ENCODE measurements around the gene PHYH.
"Not testable (repeated sequence)": the region's sequence is repeated elsewhere in the genome, so short reads cannot be mapped to it uniquely, and the experiment has no call there.

PHYH gene

GRCh38 chr10:13319166-13319565, 19.3 kb upstream of the PHYH start:
- no peak for DNase-seq

DNA sequence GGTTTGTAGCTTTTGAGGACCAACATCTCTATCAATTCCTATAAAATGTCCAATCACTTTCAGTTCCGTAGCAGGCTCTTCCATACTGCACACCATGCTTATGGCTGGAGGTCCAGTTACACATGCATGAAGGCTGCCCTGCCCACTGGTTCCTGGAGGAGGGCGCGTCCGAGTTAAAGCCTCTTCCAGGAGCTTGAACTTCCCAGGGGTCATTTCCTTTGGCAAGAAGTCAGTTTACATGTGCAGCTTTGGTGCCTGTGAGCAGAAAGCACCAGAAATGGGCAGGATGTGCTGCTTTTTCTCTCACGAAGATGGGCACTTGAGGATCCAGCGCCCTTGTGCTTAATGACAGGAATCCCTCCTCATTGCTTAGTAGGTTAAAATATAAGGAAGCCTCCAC, 17.6 kb upstream of the PHYH start:
- no peak for DNase-seq

GRCh38 chr10:13316635-13317311, 16.9 kb upstream of the PHYH start:
- DNase-seq = no peak

- DNase-seq = no peak
Observed at GRCh38 chr10:13315361-13315760, 15.5 kb upstream of the PHYH start.

DNA sequence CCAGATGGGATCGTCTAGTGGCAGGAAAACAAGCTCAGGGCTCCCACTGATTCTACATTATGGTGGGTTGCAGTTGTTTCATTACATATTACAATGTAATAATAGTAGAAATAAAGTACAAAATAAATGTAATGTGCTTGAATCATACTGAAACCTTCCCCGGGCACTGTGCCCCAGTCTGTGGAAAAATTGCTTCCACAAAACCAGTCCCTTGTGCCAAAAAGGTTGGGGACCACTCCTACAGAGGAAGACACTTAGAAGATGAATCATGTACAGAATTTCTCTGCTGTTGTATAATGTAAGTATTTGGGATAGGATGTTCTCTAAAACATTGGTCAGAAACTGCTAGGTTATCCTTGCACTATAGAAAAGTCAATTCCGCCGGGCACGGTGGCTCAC, 11.3 kb upstream of the PHYH start:
- no peak for DNase-seq

- DNase-seq = no peak
Observed at GRCh38 chr10:13310518-13311176, 10.8 kb upstream of the PHYH start.

DNA sequence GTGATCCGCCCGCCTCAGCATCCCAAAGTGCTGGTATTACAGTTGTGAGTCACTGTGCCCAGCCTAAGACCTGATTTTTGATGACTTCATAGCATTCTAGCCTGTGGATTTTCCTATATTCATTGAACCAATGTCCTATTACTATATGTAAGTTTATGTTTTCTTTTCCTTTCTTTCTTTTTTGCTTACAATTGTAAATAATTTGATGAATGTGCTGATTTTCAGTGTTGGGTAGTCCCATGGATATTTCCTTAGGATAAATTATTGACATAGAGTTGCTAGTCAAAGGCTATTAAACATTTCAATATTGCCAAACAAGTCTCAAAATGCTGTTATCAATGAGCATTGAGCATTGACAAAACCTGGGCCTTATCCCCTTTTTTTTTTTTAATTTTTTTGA, 9.9 kb upstream of the PHYH start:
- no peak for DNase-seq

GRCh38 chr10:13308096-13308495, 8.2 kb upstream of the PHYH start:
- no peak for DNase-seq

GRCh38 chr10:13306103-13306502, 6.2 kb upstream of the PHYH start:
- DNase-seq = no peak

DNA sequence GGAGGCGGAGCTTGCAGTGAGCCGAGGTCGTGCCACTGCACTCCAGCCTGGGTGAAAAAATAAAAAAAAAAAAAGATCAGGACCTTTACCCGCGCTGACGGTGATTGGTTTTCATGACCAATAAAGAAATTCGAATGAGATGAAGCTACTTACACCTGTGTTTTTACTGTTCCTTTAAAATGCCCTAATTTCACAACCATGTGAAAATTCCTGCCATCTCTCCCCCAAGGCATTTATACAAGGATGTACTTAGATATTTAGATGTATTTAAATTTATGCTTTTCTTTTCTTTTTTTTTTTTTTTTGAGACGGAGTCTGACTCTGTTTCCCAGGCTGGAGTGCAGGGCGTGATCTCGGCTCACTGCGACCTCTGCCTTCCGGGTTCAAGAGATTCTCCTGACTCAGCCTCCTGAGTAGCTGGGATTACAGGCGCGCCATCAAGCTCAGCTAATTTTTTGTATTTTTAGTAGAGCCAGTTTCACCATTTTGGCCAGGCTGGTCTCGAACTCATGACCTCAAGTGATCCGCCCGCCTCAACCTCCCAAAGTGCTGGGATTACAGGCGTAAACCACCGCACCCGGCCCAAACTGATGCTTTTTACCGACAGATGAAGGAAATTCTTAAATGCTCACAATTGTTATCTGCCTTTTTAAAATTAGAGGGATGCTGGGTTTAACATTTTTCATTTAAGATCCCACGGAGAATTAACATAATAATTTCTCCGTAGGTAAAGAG, 3.1 kb upstream of the PHYH start:
- no peak for DNase-seq

DNA sequence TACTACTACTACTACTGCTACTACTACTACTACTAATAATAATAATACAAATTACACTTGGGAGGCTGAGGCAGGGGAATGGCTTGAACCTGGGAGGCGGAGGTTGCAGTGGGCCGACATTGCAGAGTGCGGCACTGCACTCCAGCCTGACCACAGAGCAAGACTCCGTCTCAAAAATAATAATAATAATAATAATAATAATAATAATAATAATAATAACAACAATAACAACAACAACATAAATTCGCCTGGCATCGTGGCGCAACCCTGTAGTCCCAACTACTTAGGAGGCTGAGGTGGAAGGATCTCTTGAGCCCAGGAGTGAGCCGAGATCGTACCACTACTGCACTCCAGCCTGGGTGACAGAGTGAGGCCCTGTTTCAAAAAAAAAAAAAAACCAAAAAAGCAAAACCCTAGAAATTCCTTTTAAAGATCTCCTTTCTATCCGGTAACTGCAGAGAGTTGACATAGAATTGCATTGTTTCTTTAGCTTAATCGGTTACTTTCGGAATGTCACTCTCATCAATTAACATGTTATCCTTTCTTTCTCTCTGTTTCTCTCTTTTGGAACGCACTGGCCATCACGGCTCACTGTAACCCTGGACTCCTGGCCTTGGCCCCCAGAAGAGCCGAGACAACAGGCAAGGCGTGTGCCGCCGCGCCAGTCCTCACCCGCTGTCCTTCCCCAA, 972 bp downstream of the PHYH start:
- no peak for DNase-seq

DNA sequence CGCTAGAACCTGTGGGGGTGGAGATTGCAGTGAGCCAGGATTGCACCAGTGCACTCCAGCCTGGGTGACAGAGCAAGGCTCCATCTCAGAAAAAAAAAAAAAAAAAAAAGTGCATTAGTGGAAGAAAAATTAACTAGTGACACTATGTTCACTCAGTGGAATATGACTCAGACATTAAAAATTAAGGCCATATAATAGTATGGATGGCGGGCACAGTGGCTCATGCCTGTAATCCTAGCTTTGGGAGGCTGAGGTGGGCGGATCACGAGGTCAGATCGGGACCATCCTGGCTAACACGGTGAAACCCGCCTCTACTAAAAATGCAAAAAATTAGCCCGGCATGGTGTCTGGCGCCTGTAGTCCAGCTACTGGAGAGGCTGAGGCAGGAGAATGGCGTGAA, 3.4 kb downstream of the PHYH start:
- DNase-seq = no peak

GRCh38 chr10:13294784-13295183, 5.1 kb downstream of the PHYH start:
- no peak for DNase-seq

GRCh38 chr10:13291821-13292773, 7.8 kb downstream of the PHYH start:
- DNase-seq = no peak

DNA sequence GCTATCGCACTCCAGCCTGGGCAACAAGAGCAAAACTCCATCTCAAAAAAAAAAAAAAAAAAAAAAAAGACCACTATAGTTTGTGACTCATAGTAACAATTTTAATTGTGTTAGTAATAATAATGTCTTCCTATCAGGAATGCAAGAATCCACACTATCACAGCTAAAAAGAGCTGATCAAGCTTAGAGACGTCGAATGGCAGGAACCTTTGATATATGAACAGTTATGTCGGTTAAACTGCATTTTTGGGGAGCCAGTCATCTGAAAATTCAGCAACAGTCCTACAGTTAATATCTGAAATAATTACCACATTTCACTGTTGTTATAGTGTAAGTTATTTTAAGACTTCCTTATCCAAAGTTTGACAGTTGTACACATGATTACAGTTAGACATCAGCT, 8.8 kb downstream of the PHYH start:
- no peak for DNase-seq

- no peak for DNase-seq
Observed at GRCh38 chr10:13284050-13284449, 15.8 kb downstream of the PHYH start.

DNA sequence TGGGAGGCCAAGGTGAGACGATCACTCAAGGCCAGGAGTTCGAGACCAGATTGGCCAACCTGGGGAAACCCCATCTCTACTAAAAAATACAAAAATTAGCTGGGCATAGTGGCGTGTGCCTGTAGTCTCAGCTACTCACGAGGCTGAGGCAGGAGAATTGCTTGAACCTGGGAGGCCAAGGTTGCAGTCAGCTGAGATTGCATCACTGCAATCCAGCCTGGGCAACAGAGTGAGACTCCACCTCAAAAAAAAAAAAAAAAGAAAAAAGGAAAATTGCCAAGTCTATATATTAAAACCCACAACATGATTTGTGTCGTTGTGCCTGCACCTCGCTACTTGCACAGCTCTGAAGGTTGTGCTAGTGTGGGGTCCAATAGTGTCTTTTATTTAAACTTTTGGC, 17.5 kb downstream of the PHYH start:
- not testable (repeated sequence) for DNase-seq

- no peak for DNase-seq
Observed at GRCh38 chr10:13276749-13277365, 23.0 kb downstream of the PHYH start.

- not testable (repeated sequence) for DNase-seq
Observed at GRCh38 chr10:13276146-13276545, 23.7 kb downstream of the PHYH start.

DNA sequence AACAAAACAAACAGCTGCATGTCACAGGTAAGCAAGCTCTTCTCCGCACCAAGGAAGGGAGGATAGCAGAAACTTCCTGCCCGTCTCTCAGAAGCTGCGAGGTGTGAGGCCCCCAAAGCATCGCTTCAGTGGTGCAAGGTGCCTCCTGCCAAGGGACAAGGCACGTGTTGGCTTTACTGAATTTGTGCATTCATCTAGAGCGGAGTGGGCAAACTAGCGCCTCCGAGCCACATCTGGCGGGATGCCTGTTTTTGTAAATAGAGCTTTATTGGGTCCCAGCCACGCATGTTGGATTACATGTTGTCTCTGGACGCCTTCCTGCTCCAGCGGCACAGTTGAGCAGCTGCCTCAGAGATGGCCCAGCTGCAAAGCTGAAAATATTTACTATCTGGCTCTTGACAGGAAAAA, 27.7 kb downstream of the PHYH start:
- DNase-seq = peak; percentile 38

- DNase-seq = peak; percentile 48
Observed at GRCh38 chr10:13271552-13272163, 28.2 kb downstream of the PHYH start.

All from NCI-H69 (cell line).